GM12878 (cell line): ENCODE results near the gene EPHA8. TPM values are rescaled to one million over a fixed set of nuclear protein-coding genes. Genes with fewer than 3 reads are reported as not detected.

Experiments
- ATAC-seq: fragments of 200-7000 bp; cut with Tn5 transposase; 3 replicates; pipeline ENCODE4 v1.9.1; 2020; ENCODE audit warnings: mild to moderate bottlenecking, moderate library complexity
- BruUV-seq: library from RNA; stranded (reverse); fragments of 400-500 nt; replicated peaks from 2 replicates; lab custom pipeline; 2021; lab: Mats Ljungman, UMichigan
- CTCF ChIA-PET: fragments of 300-600 bp; sonication (Branson Sonifier 250); formaldehyde crosslinking; extraction: SDS; loops from one replicate; lab custom pipeline; 2021; ENCODE audit warnings: inconsistent platforms; lab: Yijun Ruan, JAX
- POLR2A ChIA-PET: fragments of 350-600 bp; formaldehyde crosslinking; extraction: SDS; loops from one replicate; lab custom pipeline; 2021; ENCODE audit warnings: inconsistent platforms; lab: Charles Lee
- RAD21 ChIA-PET: fragments of 300-600 bp; sonication (Branson Sonifier 250); formaldehyde crosslinking; loops from one replicate; lab custom pipeline; 2023; ENCODE audit warnings: antibody characterized with exemption; ENCODE audit not compliant: unreplicated experiment; lab: Charles Lee
- SMC1A ChIA-PET: fragments of 300-600 bp; sonication (Branson Sonifier 250); formaldehyde crosslinking; loops from one replicate; lab custom pipeline; 2023; ENCODE audit not compliant: unreplicated experiment, uncharacterized antibody; lab: Charles Lee
- DNase-seq: peaks from one replicate; pipeline ENCODE4 v3.0.0-alpha.2; 2011; ENCODE audit warnings: low read depth, low spot score
- FAIRE-seq: peaks from 3 replicates; lab custom pipeline; 2011; peaks lifted over from hg19 to GRCh38; lab: Jason Lieb, UNC
- H2AFZ ChIP-seq: 2 replicates; pipeline ENCODE4 v1.6.0; 2011; ENCODE audit warnings: low read depth, low read length, control low read depth; ENCODE audit not compliant: control insufficient read depth
- H3K27ac ChIP-seq: 2 replicates; pipeline ENCODE4 v1.5.1; 2011; ENCODE audit warnings: control low read depth; ENCODE audit not compliant: control insufficient read depth, insufficient read depth
- H3K27me3 ChIP-seq, 2 experiments: replicated peaks in 1 of 2; 2 replicates each; pipeline versions ENCODE4 v1.6.0 to v1.6.1; 2011; ENCODE audit warnings: low read length in 1 of 2; ENCODE audit not compliant: control insufficient read depth in 2 of 2, insufficient read depth in 2 of 2
- H3K36me3 ChIP-seq, 2 experiments: 2 replicates each; pipeline ENCODE4 v1.5.1; 2011; ENCODE audit warnings: low read length in 1 of 2; ENCODE audit not compliant: control insufficient read depth in 2 of 2, insufficient read depth in 2 of 2
- H3K4me1 ChIP-seq: 2 replicates; pipeline ENCODE4 v1.6.1; 2011; ENCODE audit warnings: mild to moderate bottlenecking, low read length, moderate library complexity, mixed read lengths; ENCODE audit not compliant: control insufficient read depth, insufficient read depth
- H3K4me2 ChIP-seq: 2 replicates; pipeline ENCODE4 v1.6.0; 2011; ENCODE audit warnings: control low read depth; ENCODE audit not compliant: control insufficient read depth, insufficient read depth
- H3K4me3 ChIP-seq: fragments of 200-600 bp; sonication (generic); 2 replicates; pipeline ENCODE4 v1.5.1; 2016
- H3K79me2 ChIP-seq: 2 replicates; pipeline ENCODE4 v1.6.0; 2011; ENCODE audit warnings: low read length; ENCODE audit not compliant: control insufficient read depth, insufficient read depth
- H3K9ac ChIP-seq: 2 replicates; pipeline ENCODE4 v1.8.0; 2011; ENCODE audit warnings: low read length, control low read depth, mixed read lengths; ENCODE audit not compliant: control insufficient read depth, insufficient read depth
- H3K9me3 ChIP-seq: replicated peaks from 3 replicates; pipeline ENCODE4 v1.5.1; 2011; ENCODE audit warnings: mild to moderate bottlenecking, low read length; ENCODE audit not compliant: control insufficient read depth, insufficient read depth
- H4K20me1 ChIP-seq: 2 replicates; pipeline ENCODE4 v1.6.0; 2011; ENCODE audit not compliant: control insufficient read depth, insufficient read depth
- ATF2 ChIP-seq: IDR thresholded peaks from 2 replicates; pipeline ENCODE4 v1.6.1; 2012; ENCODE audit warnings: low read length, inconsistent platforms
- HDGF ChIP-seq: fragments of 450-650 bp; IDR thresholded peaks from 2 replicates; pipeline ENCODE4 v1.6.1; 2016; ENCODE audit warnings: antibody characterized with exemption
- MEF2A ChIP-seq: IDR thresholded peaks from 2 replicates; pipeline ENCODE4 v1.6.1; 2011; ENCODE audit warnings: low read depth, mild to moderate bottlenecking, low read length, moderate library complexity; ENCODE audit not compliant: insufficient read depth
- POLR2A ChIP-seq: IDR thresholded peaks from 2 replicates; pipeline ENCODE4 v1.6.1; 2011; ENCODE audit warnings: low read depth, mild to moderate bottlenecking, low read length
- RFX5 ChIP-seq: IDR thresholded peaks from 2 replicates; pipeline ENCODE4 v1.6.1; 2011; ENCODE audit warnings: low read depth, low read length, improper control_type of control experiment
- TBL1XR1 ChIP-seq: IDR thresholded peaks from 2 replicates; pipeline ENCODE4 v1.6.1; 2012; ENCODE audit warnings: low read depth, low read length, improper control_type of control experiment
- WGBS: methylation state at CpG from one replicate; pipeline ENCODE4 v1.1.6; 2016; ENCODE audit warnings: low lambda C conversion rate; ENCODE audit not compliant: insufficient replicate concordance, insufficient coverage; ENCODE audit errors: missing lambda C conversion rate; 5-methylcytosine and 5-hydroxymethylcytosine counted together
- in situ Hi-C: fragments of 300-500 bp; cut with MboI; formaldehyde crosslinking; loops from 9 replicates; pipeline ENCODE4 v1.14.3; 2018; ENCODE audit warnings: mixed read lengths
- intact Hi-C: fragments of 100-400 bp; cut with micrococcal nuclease; formaldehyde crosslinking; loops from one replicate; pipeline ENCODE4 v1.14.2; 2022; ENCODE audit not compliant: unreplicated experiment
- polyA plus RNA-seq, 11 experiments: library from polyadenylated mRNA; depleted of rRNA in 4 of 11; unstranded in 6 of 11; stranded (reverse) in 5 of 11; fragments of >200 nt; fragmentation: Nextera tagmentation in 4 of 11; fragmentation: Illumina TruSeq in 1 of 11; extraction: Ambion mirVana in 4 of 11; extraction: Trizol in 1 of 11; gene quantifications; 1 replicate in 1 of 11; 2 replicates in 10 of 11; pipeline versions ENCODE4 v1.2.1 to v1.2.3, GENCODE V29; 2011 to 2016; ENCODE audit warnings: inconsistent platforms in 2 of 11, missing spikeins in 2 of 11, low read depth in 1 of 11
- total RNA-seq, 4 experiments: library from RNA; depleted of rRNA in 3 of 4; stranded (reverse); fragments of >200 nt in 3 of 4; fragmentation: Illumina TruSeq in 1 of 4; extraction: Trizol in 1 of 4; gene quantifications; 2 replicates each; pipeline versions ENCODE4 v1.2.1 to v1.2.3, GENCODE V29; 2013 to 2021
- TF ChIP-seq, protein P1 (sequence below): fragments of 450-650 bp; IDR thresholded peaks from 2 replicates; pipeline ENCODE4 v1.6.1; 2016; ENCODE audit warnings: mild to moderate bottlenecking

The EPHA8 gene
- total and polyA plus RNA-seq, 10 of the 15 experiments (the other 5 are each of a cell fraction or from before 2014, with no cell fraction given): not detected

DNA sequence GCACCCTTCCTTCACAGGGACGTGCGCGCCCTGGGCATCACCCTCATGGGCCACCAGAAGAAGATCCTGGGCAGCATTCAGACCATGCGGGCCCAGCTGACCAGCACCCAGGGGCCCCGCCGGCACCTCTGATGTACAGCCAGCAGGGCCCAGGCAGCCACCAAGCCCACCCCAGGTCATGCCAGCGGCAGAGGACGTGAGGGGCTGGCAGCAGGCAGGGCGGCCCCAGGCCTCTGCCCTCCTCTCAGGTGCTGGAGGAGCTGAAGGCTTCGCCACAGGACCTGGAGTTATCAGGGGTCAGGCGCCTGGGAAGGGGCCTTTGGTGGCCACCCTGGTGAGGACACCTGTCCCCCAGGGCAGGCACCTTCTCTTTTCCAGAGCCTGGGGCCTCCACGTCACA, 38.3 kb downstream of the EPHA8 start:
- ChIA-PET RAD21 (no interaction called here), POLR2A (no interaction called here), CTCF (no interaction called here), SMC1A (no interaction called here)
- H3K4me1 ChIP-seq: no peaks in the 10 kb centered on the region
- H3K9ac ChIP-seq: no peak overlapping the region
- no peak overlapping the region for H3K4me2 ChIP-seq
- H3K4me3 ChIP-seq: no peak overlapping the region
- no peaks in the 10 kb centered on the region for H3K36me3 ChIP-seq
- ATAC-seq (no peak), DNase-seq (no peak), FAIRE-seq (no peak)
- H3K9me3 ChIP-seq: no peaks in the 10 kb centered on the region
- WGBS: 59% methylated on average over 12 of the region's 12 CpGs
- H3K27ac ChIP-seq: no peak overlapping the region
- intact Hi-C loops (no loop called here), in situ Hi-C loops (no loop called here)
- BruUV-seq: no TSS peak
- no peak overlapping the region for H2AFZ ChIP-seq
- H4K20me1 ChIP-seq: no peaks in the 10 kb centered on the region
- TF ChIP-seq POLR2A (no peak), MEF2A (no peak), TBL1XR1 (no peak), HDGF (no peak), ATF2 (no peak), RFX5 (no peak)
- TF ChIP-seq, protein P1, sequence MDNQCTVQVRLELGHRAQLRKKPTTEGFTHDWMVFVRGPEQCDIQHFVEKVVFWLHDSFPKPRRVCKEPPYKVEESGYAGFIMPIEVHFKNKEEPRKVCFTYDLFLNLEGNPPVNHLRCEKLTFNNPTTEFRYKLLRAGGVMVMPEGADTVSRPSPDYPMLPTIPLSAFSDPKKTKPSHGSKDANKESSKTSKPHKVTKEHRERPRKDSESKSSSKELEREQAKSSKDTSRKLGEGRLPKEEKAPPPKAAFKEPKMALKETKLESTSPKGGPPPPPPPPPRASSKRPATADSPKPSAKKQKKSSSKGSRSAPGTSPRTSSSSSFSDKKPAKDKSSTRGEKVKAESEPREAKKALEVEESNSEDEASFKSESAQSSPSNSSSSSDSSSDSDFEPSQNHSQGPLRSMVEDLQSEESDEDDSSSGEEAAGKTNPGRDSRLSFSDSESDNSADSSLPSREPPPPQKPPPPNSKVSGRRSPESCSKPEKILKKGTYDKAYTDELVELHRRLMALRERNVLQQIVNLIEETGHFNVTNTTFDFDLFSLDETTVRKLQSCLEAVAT: no peak
- H3K79me2 ChIP-seq: no peaks in the 10 kb centered on the region
- no peaks in the 10 kb centered on the region; a peak in 2 of 4 replicates for H3K27me3 ChIP-seq
